GM10266 (cell line): ENCODE data around the gene FGGY.

Experiments used
- DNase-seq: peaks from one replicate; pipeline ENCODE4 v3.0.0; 2012; ENCODE audit errors: extremely low spot score
- CTCF ChIP-seq: IDR thresholded peaks from 2 replicates; pipeline ENCODE4 v1.5.1; 2012; ENCODE audit warnings: mild to moderate bottlenecking, low read depth; ENCODE audit not compliant: control insufficient read depth, insufficient read depth; ENCODE audit errors: missing control alignments

FGGY gene

GRCh38 chr1:59779949-59780348 is 483.1 kb downstream of the FGGY start:
- TF ChIP-seq CTCF: no peak
- no peak for DNase-seq

GRCh38 chr1:59788825-59789224 is 491.9 kb downstream of the FGGY start:
- TF ChIP-seq CTCF: no peak
- DNase-seq: no peak

- no peak for TF ChIP-seq CTCF
- DNase-seq: no peak
Observed at GRCh38 chr1:59798600-59798999, 501.7 kb downstream of the FGGY start.

DNA sequence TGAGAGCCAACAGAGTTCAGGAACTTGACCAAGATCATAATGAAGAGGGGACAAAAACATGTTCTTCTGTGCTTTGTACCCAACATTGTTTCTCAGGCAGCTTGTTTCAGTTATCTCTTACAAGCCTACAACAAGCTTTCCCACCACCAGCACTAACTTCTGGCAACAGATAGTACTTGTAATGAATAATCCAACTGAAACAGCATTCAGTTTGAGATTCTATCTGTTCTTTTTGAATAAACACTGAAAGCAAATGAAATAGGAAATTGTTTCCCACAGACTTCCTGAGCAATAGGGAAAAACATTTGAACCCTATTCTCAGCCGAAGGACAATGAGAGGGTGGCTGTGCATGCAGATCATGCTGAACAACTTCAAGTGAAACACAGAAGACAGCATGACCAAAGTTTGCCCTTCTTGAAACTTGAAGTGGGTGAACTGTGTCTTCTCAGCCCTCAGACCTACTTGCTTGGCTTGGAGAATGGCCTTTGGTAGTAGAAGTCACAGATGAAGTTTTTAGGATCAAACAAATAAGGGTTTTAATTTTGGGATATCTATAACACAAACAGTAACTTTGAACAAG is 506.7 kb downstream of the FGGY start:
- DNase-seq: no peak

DNA sequence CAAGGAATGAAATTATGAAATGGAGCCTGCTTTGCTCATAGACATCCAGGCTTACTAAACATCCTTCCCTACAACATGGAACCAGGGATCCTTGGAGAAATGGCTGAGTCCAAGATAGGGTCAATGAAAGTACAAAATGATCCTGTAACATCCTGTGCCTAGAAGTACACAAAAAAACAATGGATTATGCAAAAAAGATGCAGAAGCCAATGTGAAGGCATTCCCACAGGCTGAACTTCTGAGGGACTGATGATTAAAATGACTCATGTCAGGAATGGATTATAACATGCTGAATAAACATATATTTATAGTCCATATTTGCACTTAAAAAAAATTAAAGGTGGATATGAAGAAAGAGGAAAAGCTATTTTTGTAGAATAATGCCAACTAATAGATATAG is 507.4 kb downstream of the FGGY start:
- no peak for DNase-seq

More for the DNA sequence above, 506.7 kb downstream of the FGGY start:
- TF ChIP-seq CTCF: no peak

DNA sequence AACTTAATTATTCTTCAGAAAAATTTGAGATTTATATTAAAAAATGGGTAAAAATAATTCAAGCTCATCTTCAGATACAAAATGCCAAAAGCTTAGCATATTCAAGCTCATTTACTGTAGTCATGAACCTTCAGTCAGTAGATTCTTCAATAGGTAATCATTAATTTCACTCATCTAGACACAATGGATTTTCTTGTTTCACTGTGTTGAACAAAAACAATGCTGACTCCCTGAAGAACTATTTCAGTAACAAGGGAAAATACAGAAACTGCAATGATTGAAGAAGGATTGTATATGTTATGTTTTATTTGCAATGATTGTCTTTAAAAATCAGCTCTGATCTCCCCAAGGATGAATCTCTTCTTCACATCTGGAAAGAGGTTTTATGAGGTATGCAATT is 508.7 kb downstream of the FGGY start:
- DNase-seq: no peak
- TF ChIP-seq CTCF: no peak

More for the DNA sequence above, 507.4 kb downstream of the FGGY start:
- TF ChIP-seq CTCF: no peak
